Airway epithelial cell (primary cell): ENCODE data around the gene THAP7. TPM values are rescaled to one million over a fixed set of nuclear protein-coding genes. Genes with fewer than 3 reads are reported as not detected.

ENCODE experiments used
- total RNA-seq: library from RNA; depleted of rRNA; stranded (reverse); fragments of >200 nt; gene quantifications from 2 replicates; pipeline ENCODE4 v1.2.3, GENCODE V29; 2015

Gene THAP7, protein sequence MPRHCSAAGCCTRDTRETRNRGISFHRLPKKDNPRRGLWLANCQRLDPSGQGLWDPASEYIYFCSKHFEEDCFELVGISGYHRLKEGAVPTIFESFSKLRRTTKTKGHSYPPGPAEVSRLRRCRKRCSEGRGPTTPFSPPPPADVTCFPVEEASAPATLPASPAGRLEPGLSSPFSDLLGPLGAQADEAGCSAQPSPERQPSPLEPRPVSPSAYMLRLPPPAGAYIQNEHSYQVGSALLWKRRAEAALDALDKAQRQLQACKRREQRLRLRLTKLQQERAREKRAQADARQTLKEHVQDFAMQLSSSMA
- total RNA-seq, result 26.3 and 38.0 TPM in 2 replicates

DNA sequence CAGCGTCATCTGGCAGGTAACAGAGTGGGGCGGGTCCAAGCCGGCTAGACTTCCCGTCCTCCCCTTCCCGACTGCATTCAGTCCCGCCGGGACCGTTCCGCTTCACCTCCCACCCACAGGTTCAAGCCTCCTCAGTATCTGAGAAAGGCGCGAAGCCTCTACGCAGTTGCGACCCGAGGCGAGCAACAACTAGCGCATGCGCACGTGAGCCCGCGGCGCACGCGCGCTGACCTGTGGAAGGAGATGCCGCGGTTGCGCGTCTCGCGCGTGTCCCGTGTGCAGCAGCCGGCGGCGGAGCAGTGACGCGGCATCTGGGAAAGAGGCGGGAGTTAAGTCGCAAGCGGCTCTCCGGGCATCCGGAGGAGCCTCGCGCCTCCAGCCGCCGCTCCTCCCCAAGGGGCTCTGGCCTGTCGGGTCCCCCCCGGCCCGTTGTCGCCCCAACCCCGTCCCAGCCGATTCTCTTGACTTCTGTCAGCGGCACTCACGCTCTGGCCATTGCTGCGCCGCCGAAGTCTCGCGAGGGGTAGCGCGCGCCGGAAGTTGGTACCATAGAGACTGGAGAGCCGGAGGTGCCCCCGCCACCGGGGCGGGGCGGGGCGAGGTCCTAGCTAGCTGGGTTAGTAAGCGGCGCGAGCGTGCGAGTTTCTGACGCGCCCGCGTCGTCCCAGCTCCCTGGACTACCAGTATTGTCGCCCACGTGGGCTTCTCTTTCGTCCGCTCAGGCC lies at the start of gene THAP7:
Gene THAP7 (minus strand): TSS at position 518 of the 725 bp plus-strand sequence. CDS start 207 bp downstream, at position 311.

DNA sequence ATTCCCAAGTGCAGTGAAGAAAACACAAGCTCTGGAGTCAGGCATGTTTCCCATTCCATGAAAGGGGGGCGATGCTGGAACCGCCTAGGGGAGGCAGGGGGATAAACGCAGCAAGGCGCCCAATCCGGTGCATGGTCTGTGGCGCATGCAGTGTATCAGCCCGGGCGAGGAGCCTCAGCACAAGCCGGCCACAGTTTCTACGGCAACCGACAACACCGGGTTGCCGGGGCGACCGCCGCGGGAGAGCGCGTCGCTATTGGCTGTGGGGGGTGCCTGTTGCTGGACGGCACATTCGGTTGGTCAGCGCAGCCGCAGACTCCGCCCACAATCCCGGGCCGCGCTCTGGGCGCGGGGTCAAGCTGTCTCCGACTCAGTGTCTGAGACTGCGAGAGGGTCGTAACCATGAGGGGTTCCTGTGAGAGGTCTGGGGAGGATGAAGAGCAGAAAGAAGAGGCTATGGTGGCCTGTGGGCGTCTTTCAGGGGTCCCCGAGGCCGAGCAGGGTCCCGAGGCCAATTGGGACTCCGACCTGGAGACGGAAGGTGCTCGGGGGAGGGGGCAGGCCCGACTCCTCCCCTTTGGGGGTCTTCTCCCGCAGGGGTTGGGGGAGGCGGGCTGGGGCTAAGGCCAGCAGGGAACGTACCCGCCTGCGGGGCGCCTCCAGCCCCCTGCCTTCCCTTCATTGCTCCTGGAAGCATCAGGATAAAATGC lies 43.8 kb upstream of the THAP7 start, which contains the start of gene LRRC74B:
Gene LRRC74B (plus strand): TSS at position 362 of the 710 bp plus-strand sequence. CDS start 41 bp downstream, at position 403.

DNA sequence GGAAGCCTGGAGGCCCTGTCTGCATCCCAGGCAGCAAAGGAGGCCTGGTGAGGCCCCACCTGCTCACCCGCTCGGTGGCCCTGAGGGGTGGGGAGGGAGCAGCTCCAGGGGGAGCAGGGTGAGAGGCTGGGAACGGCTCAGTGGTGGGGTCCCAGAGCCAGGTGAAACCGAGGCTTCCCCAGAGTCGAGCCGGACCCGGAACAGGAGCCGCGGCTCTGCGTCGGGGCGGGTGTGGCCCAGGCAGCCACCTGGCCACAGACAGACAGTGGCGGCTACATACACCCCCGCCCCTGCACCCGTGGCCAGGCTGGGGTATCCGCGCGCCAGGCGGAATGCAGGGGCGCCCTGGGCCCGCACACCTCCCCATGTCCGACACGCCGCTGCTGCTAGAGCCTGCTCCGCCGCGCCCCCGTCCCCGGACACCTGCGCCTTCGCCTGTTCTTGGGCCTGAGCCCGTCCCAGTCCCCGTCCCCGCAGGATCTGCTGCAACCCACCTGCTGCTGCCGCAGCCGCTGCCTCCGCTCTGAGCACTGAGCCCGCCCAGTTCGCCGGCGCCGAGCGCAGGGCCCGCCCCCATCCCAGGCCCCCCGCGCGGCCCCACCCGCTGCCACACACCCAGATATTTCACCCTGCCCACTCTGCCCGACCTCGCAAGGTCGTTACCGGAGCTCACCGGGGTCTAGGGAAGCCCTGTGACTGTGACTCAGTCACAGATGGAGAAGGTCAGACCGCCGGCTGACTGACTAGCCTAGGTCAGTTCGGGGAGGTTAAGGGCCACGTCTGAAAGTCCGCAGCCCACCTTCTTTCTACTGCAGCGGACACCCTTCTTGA lies 30.3 kb upstream of the THAP7 start, which contains the start of gene SLC7A4:
Gene SLC7A4 (minus strand): TSS at position 525 of the 831 bp plus-strand sequence. CDS start 749 bp downstream, outside the sequence.

DNA sequence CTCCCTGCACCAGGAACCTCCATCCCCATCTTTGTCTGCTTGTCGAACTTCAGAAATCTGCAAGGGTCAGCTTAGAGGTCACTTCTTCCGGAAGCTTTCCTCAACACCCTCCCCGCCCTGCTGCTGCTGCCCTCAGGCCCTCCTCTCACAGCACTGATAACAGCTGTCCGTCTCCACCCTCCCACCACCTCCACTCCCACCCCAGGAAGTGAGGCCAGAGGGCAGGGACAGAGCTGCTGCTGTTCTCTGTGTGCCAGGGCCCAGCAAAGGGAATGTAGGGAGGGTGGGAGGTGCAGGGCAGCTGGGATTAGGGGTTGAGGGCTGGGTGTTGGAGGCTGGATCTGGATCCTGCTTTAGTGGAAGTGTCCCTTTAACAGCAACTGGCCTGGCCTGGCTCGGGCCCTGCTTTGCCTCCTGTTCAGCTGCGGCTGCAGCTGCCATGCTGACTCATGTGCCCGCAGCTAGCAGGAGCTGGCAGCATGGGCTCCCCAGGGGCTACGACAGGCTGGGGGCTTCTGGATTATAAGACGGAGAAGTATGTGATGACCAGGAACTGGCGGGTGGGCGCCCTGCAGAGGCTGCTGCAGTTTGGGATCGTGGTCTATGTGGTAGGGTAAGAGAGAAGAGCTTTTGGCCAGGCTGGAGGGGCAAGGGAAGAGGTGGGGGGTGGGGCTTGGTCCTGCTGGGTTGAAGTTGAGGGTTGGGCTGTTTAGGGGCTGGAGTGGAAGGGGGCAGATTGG lies 13.0 kb upstream of the THAP7 start, which contains the start of gene P2RX6:
Gene P2RX6 (plus strand): TSS at position 440 of the 740 bp plus-strand sequence. CDS start 10 bp downstream, at position 450.

DNA sequence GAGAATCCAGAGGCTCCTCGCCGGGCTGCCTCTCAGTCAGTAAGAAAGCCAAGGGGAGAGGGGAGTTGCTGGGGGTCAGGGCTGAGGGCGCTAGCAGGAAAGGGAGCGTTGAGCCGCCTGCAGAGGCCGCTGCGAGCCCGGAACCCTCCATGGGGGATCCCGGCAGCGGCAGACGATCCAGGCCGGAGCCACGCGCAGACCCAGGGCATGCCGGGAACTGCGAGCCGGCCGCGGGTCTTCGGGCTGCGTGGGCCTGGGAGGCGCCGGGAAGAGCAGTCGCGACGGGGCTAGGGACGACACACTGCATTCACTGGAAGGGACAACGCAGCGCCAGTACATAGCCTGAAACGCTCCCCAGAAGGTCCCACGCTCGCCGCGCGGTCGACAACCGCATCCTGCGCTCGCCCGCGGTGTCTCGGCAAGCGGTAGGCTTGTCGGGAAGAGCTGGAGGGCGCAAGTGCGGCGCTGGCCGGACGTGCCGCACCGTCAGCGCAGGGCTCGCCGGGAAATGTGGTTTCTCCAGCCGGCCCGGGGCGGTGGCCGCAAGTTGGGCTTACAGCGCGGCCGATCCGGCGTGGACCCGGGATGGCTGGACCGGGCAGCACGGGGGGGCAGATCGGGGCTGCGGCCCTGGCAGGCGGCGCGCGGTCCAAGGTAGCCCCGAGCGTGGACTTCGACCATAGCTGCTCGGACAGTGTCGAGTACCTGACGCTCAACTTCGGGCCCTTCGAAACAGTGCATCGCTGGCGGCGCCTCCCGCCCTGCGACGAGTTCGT lies 19.9 kb downstream of the THAP7 start, which contains the start of gene LZTR1:
Gene LZTR1 (plus strand): TSS at position 511 of the 776 bp plus-strand sequence. CDS start 75 bp downstream, at position 586.

DNA sequence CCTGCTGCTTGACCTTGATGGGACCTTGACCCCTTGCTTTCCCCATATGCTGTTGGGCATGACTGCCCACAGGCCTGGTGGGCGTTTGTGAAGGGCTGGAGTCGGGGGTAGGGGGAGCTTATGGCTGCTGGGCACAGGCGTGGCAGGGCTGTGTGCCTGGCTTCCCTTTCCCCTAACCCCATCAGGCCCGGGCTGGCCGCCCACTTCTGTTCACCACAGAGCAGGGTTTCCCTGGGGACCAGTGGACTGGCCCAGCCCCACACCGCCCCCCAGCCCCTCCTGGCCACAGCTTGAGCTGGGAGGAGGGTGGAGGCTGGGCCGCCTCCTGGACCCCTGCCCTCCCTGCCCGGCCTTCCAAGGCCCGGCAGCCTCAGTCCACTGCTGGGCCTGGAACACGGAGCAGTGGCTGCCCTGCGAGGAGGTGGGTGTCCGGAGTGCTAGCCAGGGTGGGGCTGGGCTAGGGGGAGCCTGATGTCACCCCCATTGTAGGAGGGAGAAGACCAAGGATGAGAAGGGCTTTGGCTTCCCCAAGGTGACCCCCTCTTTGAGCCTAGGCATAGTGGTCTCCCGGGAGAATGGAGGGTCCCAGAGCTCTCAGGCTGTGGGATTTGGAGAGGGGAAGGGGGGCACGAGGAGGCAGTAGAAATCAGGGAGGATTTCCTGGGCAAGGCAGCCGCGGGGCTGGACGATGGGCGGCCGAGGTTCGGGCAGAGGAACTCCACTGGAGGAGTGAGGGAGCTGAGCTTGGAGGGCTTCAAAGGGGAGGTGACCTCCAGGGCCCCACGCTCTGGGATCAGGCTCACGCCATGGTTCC lies 34.8 kb downstream of the THAP7 start, which contains the start of gene AIFM3:
Gene AIFM3 (plus strand): TSS at position 373 of the 814 bp plus-strand sequence. CDS start 690 bp downstream, outside the sequence.

Other genes starting within 250 kb of the THAP7 start
- gene SERPIND1, start 228.0 kb downstream of the THAP7 start, total RNA-seq, result 0.14 TPM in 1 of 2 replicates, not detected in the other
- 18.5 and 30.6 TPM in 2 replicates for gene PI4KA, start 143.3 kb downstream of the THAP7 start, total RNA-seq
- 10.4 and 13.4 TPM in 2 replicates for gene SNAP29, start 143.1 kb downstream of the THAP7 start, total RNA-seq
- gene CRKL, start 84.7 kb downstream of the THAP7 start, total RNA-seq, result 54.1 and 62.4 TPM in 2 replicates
- gene AIFM3, start 34.9 kb downstream of the THAP7 start, total RNA-seq, result 0.56 and 0.85 TPM in 2 replicates
- 19.7 and 22.5 TPM in 2 replicates for gene LZTR1, start 19.8 kb downstream of the THAP7 start, total RNA-seq
- gene P2RX6, start 13.0 kb upstream of the THAP7 start, total RNA-seq, result 0.21 and 0.28 TPM in 2 replicates
- 2.0 TPM in 2 replicates for gene SLC7A4, start 30.4 kb upstream of the THAP7 start, total RNA-seq
- gene LRRC74B, start 43.8 kb upstream of the THAP7 start, total RNA-seq, result not detected in 2 replicates